RPMI7951 (cell line): ENCODE results near the gene CENPP. TPM values are rescaled to one million over a fixed set of nuclear protein-coding genes. Genes with fewer than 3 reads are reported as not detected.
A peak's percentile ranks its signal among the peaks of the same experiment; 100 is the strongest.

ENCODE experiments used
- DNase-seq: peaks from one replicate; pipeline ENCODE4 v3.0.0-alpha.2; 2012; ENCODE audit warnings: low read depth
- total RNA-seq: library from RNA; depleted of rRNA; stranded (reverse); fragments of >200 nt; shearing (Covaris generic); gene quantifications from 2 replicates; pipeline ENCODE4 v1.2.3, GENCODE V29; 2014

The CENPP gene
- total RNA-seq, 1 experiment from 2014 or later = 17.8 TPM

GRCh38 chr9:92508018-92508820 lies 182.5 kb downstream of the CENPP start:
- DNase-seq = no peak

GRCh38 chr9:92509050-92509449 lies 183.3 kb downstream of the CENPP start:
- DNase-seq = no peak

- DNase-seq = no peak
Observed at GRCh38 chr9:92510747-92511146, 185.0 kb downstream of the CENPP start.

GRCh38 chr9:92512622-92513021 lies 186.9 kb downstream of the CENPP start:
- no peak for DNase-seq

- DNase-seq = no peak
Observed at GRCh38 chr9:92513349-92513748, 187.6 kb downstream of the CENPP start.

GRCh38 chr9:92514635-92515034 lies 188.9 kb downstream of the CENPP start:
- no peak for DNase-seq

GRCh38 chr9:92516521-92516920 lies 190.8 kb downstream of the CENPP start:
- DNase-seq = no peak

GRCh38 chr9:92517046-92517445 lies 191.3 kb downstream of the CENPP start:
- no peak for DNase-seq

- DNase-seq = no peak
Observed at GRCh38 chr9:92518199-92518598, 192.4 kb downstream of the CENPP start.

- DNase-seq = no peak
Observed at GRCh38 chr9:92520837-92521236, 195.1 kb downstream of the CENPP start.

GRCh38 chr9:92522983-92523970 lies 197.5 kb downstream of the CENPP start:
- DNase-seq = no peak

GRCh38 chr9:92524881-92525280 lies 199.1 kb downstream of the CENPP start:
- no peak for DNase-seq

GRCh38 chr9:92525306-92525705 lies 199.6 kb downstream of the CENPP start:
- DNase-seq = peak; percentile 44

- DNase-seq = no peak
Observed at GRCh38 chr9:92527291-92527828, 201.6 kb downstream of the CENPP start.

GRCh38 chr9:92527832-92528521 lies 202.2 kb downstream of the CENPP start:
- DNase-seq = no peak

- DNase-seq = no peak
Observed at GRCh38 chr9:92528522-92528849, 202.7 kb downstream of the CENPP start.

GRCh38 chr9:92529124-92529523 lies 203.4 kb downstream of the CENPP start:
- no peak for DNase-seq

GRCh38 chr9:92530893-92531292 lies 205.1 kb downstream of the CENPP start:
- no peak for DNase-seq

- DNase-seq = no peak
Observed at GRCh38 chr9:92534204-92534603, 208.5 kb downstream of the CENPP start.

- no peak for DNase-seq
Observed at GRCh38 chr9:92534674-92535073, 208.9 kb downstream of the CENPP start.

- DNase-seq = no peak
Observed at GRCh38 chr9:92535940-92536850, 210.4 kb downstream of the CENPP start, which contains the start of gene ECM2. Gene ECM2 (minus strand): TSS chr9:92535990. CDS start chr9:92522866, 13,124 bp downstream.
